Esophagus squamous epithelium (tissue), 5 donors: Measurements from ENCODE around the gene KLKB1. TPM values are rescaled to one million over a fixed set of nuclear protein-coding genes. Genes with fewer than 3 reads are reported as not detected.

Experiments used
- DNase-seq: peaks from one replicate; lab custom pipeline; 2025; lab: John Stamatoyannopoulos, UW
- H3K27ac ChIP-seq, 4 donors: fragments of 200-600 bp; sonication (generic); one replicate each; pipeline ENCODE4 v1.5.1; 2016 to 2019; ENCODE audit warnings: mild to moderate bottlenecking in 1 of 4
- H3K27me3 ChIP-seq, 4 donors: fragments of 200-600 bp; sonication (generic); 1 replicate in 3 of 4; 2 replicates in 1 of 4; pipeline versions ENCODE4 v1.5.1 to v1.6.0; 2017 to 2021; ENCODE audit warnings: antibody characterized with exemption in 1 of 4
- H3K36me3 ChIP-seq, 3 donors: fragments of 200-600 bp; sonication (generic); one replicate each; pipeline ENCODE4 v1.5.1; 2016 to 2019
- H3K4me1 ChIP-seq, 3 donors: fragments of 200-600 bp; sonication (generic); one replicate each; pipeline ENCODE4 v1.5.1; 2017 to 2019
- H3K4me3 ChIP-seq, 4 donors: fragments of 200-600 bp; sonication (generic); 1 replicate in 3 of 4; 2 replicates in 1 of 4; pipeline ENCODE4 v1.5.1; 2016 to 2019; ENCODE audit warnings: mild to moderate bottlenecking in 2 of 4, moderate library complexity in 1 of 4
- H3K9me3 ChIP-seq, 3 donors: fragments of 200-600 bp; sonication (generic); one replicate each; pipeline ENCODE4 v1.5.1; 2016 to 2019
- POLR2A ChIP-seq, 4 donors: fragments of 450-650 bp; IDR thresholded peaks; one replicate each; pipeline ENCODE4 v1.6.1; 2017; ENCODE audit warnings: antibody characterized with exemption in 4 of 4, mild to moderate bottlenecking in 4 of 4, moderate library complexity in 3 of 4
- WGBS, 2 donors: methylation state at CpG; one replicate each; pipeline ENCODE4 v1.1.5; 2018; 5-methylcytosine and 5-hydroxymethylcytosine counted together
- intact Hi-C: fragments of 100-400 bp; cut with DNase I; formaldehyde crosslinking; loops from one replicate; pipeline ENCODE4 v1.15.0; 2022
- total RNA-seq, 4 donors: library from RNA; depleted of rRNA; stranded (reverse); fragments of >200 nt; gene quantifications; one replicate each; pipeline ENCODE4 v1.1.0, GENCODE V29; 2016
- TF ChIP-seq, protein P1 (sequence below), 6 experiments: fragments of 450-650 bp in 4 of 6; fragments of 200-600 bp in 2 of 6; sonication (generic) in 2 of 6; IDR thresholded peaks; one replicate each; pipeline ENCODE4 v1.5.1; 2016 to 2019; ENCODE audit warnings: antibody characterized with exemption in 6 of 6, mild to moderate bottlenecking in 4 of 6, moderate library complexity in 4 of 6
- donor health status: DM: yes; HTN: yes; CAD: no.

The KLKB1 gene
- total RNA-seq, 4 donors from 2014 or later = 0.57 to 2.0 TPM; not detected in 2

DNA sequence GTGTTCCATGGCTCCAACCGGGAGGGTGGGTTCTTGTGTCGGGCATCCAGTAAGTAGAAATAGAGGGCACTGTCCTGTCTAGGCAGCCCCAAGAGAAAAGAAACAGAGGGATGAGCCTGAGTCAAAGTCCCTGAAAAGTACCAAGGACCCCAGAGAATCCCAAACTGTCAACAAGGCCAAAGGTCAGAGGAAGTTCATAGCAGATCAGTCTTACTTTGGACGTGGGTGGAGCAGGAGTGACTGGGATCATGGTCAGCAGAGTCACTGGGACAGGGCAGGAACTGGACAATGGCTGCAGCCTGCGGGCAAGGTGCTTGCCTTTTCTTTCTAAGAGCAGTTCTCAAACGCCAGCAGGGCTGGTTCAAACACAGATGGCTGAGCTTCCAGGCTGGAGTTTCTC is 56.0 kb downstream of the KLKB1 start:
- no peak for DNase-seq
- no peaks in the 10 kb centered on the region for H3K27me3 ChIP-seq
- no peak for TF ChIP-seq POLR2A (IDR thresholded peaks at IDR 0.05)
- TF ChIP-seq, protein P1, sequence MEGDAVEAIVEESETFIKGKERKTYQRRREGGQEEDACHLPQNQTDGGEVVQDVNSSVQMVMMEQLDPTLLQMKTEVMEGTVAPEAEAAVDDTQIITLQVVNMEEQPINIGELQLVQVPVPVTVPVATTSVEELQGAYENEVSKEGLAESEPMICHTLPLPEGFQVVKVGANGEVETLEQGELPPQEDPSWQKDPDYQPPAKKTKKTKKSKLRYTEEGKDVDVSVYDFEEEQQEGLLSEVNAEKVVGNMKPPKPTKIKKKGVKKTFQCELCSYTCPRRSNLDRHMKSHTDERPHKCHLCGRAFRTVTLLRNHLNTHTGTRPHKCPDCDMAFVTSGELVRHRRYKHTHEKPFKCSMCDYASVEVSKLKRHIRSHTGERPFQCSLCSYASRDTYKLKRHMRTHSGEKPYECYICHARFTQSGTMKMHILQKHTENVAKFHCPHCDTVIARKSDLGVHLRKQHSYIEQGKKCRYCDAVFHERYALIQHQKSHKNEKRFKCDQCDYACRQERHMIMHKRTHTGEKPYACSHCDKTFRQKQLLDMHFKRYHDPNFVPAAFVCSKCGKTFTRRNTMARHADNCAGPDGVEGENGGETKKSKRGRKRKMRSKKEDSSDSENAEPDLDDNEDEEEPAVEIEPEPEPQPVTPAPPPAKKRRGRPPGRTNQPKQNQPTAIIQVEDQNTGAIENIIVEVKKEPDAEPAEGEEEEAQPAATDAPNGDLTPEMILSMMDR (IDR thresholded peaks at IDR 0.05) = no peak
- no peak overlapping the region for H3K4me3 ChIP-seq
- H3K9me3 ChIP-seq = no peaks in the 10 kb centered on the region
- H3K27ac ChIP-seq = no peak overlapping the region
- intact Hi-C loops = no loop called here
- WGBS, 2 donors = 66 to 75% methylated on average over 2 to 4 of the region's 5 CpGs
- no peaks in the 10 kb centered on the region for H3K4me1 ChIP-seq
- no peaks in the 10 kb centered on the region for H3K36me3 ChIP-seq

DNA sequence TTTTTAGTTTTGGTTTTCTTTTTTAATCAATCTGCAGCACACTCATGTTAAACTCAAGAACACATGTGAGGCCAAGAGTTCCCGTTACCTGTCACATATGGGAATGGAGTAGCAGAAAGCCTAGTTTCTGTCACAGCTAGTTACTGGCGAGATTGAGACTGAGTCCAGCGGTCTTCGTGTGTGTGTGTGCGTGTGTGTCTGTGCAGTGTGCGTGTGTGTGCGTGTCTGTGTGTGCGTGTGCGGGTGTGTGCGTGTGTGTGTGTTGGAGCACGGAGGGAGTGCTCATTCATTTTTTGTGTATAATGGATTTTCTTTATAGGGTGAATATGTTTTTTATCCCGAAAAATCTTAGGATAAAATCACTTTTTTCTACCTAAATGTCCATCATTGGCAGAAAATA is 57.8 kb downstream of the KLKB1 start:
- 87 to 88% methylated on average over 12 of the region's 12 CpGs for WGBS, 2 donors
- Histone ChIP-seq H3K27me3 (peaks cover 0 to 4% (median 0%) of the 10 kb centered on the region in 4 donors), H3K9me3 (no peaks in the 10 kb centered on the region), H3K27ac (no peak overlapping the region), H3K4me1 (no peaks in the 10 kb centered on the region), H3K4me3 (no peak overlapping the region), H3K36me3 (no peaks in the 10 kb centered on the region)
- intact Hi-C loops = no loop called here
- TF ChIP-seq POLR2A (IDR thresholded peaks at IDR 0.05) = no peak
- TF ChIP-seq, protein P1 (IDR thresholded peaks at IDR 0.05) = no peak
- no peak for DNase-seq

DNA sequence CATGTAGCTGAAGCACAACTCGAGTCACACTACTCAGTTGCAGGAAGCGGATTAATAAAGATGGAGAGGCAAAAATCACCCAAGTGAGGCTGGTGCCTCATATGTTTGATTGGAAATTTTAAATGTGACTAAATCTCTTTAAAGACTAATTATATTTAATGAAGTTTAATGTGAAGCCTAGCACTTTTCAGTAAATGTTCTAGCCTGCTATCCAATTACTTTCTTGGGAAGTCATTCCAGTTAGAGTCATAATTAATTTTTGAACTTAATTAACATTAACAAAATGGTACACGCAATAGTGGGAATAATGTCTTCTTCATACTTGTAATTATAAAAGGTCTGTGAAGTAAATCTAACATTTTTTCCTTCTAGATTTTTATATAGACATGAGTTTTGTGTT is 59.3 kb downstream of the KLKB1 start:
- intact Hi-C loops = no loop called here
- DNase-seq = no peak
- H3K9me3 ChIP-seq = no peaks in the 10 kb centered on the region
- H3K4me3 ChIP-seq = no peak overlapping the region
- no peaks in the 10 kb centered on the region for H3K36me3 ChIP-seq
- H3K27ac ChIP-seq = no peak overlapping the region
- 83 to 88% methylated on average over 3 of the region's 3 CpGs for WGBS, 2 donors
- peaks cover 0 to 4% (median 0%) of the 10 kb centered on the region in 4 donors for H3K27me3 ChIP-seq
- no peaks in the 10 kb centered on the region for H3K4me1 ChIP-seq
- TF ChIP-seq POLR2A (IDR thresholded peaks at IDR 0.05) = no peak
- TF ChIP-seq, protein P1 (IDR thresholded peaks at IDR 0.05) = no peak

DNA sequence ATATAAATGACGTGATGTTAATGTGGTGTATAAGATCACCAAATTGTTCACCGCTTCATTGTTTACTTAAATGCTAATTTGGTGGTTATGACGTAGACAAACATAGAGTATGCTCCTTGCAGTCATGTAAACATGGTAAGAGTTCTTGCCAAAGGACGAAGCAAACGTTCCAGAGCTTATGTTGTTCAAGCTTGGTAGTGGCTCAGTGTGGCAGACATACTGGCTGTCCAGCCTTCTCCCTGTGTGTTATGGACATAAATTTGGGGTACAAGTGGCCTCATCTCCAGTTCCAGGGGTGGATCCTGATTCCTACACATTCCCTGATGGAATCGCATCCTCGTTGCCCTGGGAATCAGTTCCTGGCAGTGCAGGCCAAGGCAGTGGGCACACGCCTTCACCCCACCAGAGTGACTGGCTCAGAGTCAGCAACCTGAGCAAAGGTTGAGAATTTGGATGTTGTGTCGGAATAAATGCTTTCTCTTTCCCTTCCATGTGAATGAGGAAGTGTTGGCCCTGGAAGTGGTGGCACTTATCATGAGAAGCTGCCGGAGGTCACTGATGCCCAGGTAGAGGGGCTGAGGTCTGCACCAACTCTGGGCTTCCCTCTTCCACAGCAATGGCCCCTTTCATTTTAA is 64.1 kb downstream of the KLKB1 start:
- H3K27ac ChIP-seq = no peak overlapping the region
- no peaks in the 10 kb centered on the region for H3K36me3 ChIP-seq
- H3K4me1 ChIP-seq = no peaks in the 10 kb centered on the region
- H3K27me3 ChIP-seq = peaks cover 0 to 10% (median 0%) of the 10 kb centered on the region in 4 donors
- H3K9me3 ChIP-seq = no peaks in the 10 kb centered on the region
- H3K4me3 ChIP-seq = no peak overlapping the region
- no peak for DNase-seq
- intact Hi-C loops = no loop called here
- WGBS, 2 donors = 72 to 73% methylated on average over 9 to 10 of the region's 10 CpGs
- TF ChIP-seq, protein P1 (IDR thresholded peaks at IDR 0.05) = no peak
- TF ChIP-seq POLR2A (IDR thresholded peaks at IDR 0.05) = no peak

DNA sequence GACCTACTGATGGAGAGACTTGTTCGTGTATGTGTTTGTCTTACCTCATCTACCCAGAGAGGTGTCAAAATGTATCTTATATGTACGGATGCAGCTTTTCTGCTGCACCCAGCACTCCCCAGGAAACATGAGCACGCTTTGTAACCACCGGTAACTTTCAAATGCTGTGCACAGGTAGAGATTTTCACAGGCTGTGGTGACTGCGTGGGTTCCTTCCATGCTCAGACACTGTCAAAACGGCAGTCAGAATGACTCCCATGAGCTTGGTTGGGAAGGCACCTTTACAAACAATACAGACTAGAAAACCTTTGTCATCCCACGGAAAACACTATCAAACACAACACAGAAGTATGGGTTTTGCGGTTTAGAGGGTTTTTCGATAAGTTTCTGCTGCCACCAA is 66.9 kb downstream of the KLKB1 start:
- intact Hi-C loops = no loop called here
- TF ChIP-seq, protein P1 (IDR thresholded peaks at IDR 0.05) = no peak
- no peak for TF ChIP-seq POLR2A (IDR thresholded peaks at IDR 0.05)
- H3K9me3 ChIP-seq = no peaks in the 10 kb centered on the region

More for the DNA sequence above, 66.9 kb downstream of the KLKB1 start:
- Histone ChIP-seq H3K36me3 (no peaks in the 10 kb centered on the region), H3K27ac (no peak overlapping the region), H3K4me1 (no peaks in the 10 kb centered on the region), H3K27me3 (peaks cover 0 to 28% (median 0%) of the 10 kb centered on the region in 4 donors), H3K4me3 (no peak overlapping the region)
- 69 to 75% methylated on average over 9 of the region's 9 CpGs for WGBS, 2 donors
- DNase-seq = no peak
